MCF 10A (cell line): ENCODE data around the gene ZNF497. TPM values are rescaled to one million over a fixed set of nuclear protein-coding genes. Genes with fewer than 3 reads are reported as not detected.
"Not testable (repeated sequence)": the region's sequence is repeated elsewhere in the genome, so short reads cannot be mapped to it uniquely, and the experiment has no call there.

ENCODE experiments used
- BruUV-seq: library from RNA; stranded (reverse); fragments of 400-500 nt; replicated peaks from 2 replicates; lab custom pipeline; 2021; lab: Mats Ljungman, UMichigan
- CTCF ChIA-PET: fragments of 300-600 bp; sonication (Branson Sonifier 250); formaldehyde crosslinking; extraction: SDS; loops from one replicate; lab custom pipeline; 2021; ENCODE audit warnings: antibody characterized with exemption, inconsistent platforms; lab: Yijun Ruan, JAX
- POLR2A ChIA-PET: fragments of 300-600, 350-650 bp; sonication (Branson Sonifier 250); formaldehyde crosslinking; extraction: SDS; loops from one replicate; lab custom pipeline; 2020; ENCODE audit warnings: antibody characterized with exemption, inconsistent platforms; lab: Yijun Ruan, JAX
- DNase-seq: peaks from one replicate; pipeline ENCODE4 v3.0.0-alpha.2; 2018; ENCODE audit not compliant: unreplicated experiment
- H3K27ac Mint-ChIP-seq: one replicate; pipeline ENCODE4 v1.8.0; 2022; ENCODE audit warnings: mild to moderate bottlenecking, low read depth, mixed read lengths; ENCODE audit not compliant: unreplicated experiment
- H3K27me3 Mint-ChIP-seq: one replicate; pipeline ENCODE4 v1.8.0; 2022; ENCODE audit warnings: mixed read lengths; ENCODE audit not compliant: insufficient read depth, unreplicated experiment
- H3K36me3 Mint-ChIP-seq: one replicate; pipeline ENCODE4 v1.8.0; 2022; ENCODE audit warnings: mild to moderate bottlenecking, moderate library complexity, mixed read lengths; ENCODE audit not compliant: insufficient read depth, unreplicated experiment
- H3K4me1 Mint-ChIP-seq: one replicate; pipeline ENCODE4 v1.8.0; 2022; ENCODE audit warnings: mixed read lengths; ENCODE audit not compliant: insufficient read depth, unreplicated experiment
- H3K4me3 Mint-ChIP-seq: one replicate; pipeline ENCODE4 v1.8.0; 2022; ENCODE audit warnings: mild to moderate bottlenecking, moderate library complexity, mixed read lengths; ENCODE audit not compliant: unreplicated experiment
- H3K9me3 Mint-ChIP-seq: one replicate; pipeline ENCODE4 v1.8.0; 2022; ENCODE audit warnings: mixed read lengths; ENCODE audit not compliant: unreplicated experiment
- CTCF ChIP-seq: fragments of 200-600 bp; IDR thresholded peaks from one replicate; pipeline ENCODE4 v1.8.0; 2022; ENCODE audit warnings: antibody characterized with exemption, mild to moderate bottlenecking; ENCODE audit not compliant: unreplicated experiment
- intact Hi-C: fragments of 100-400 bp; cut with micrococcal nuclease; formaldehyde crosslinking; loops from 2 replicates; pipeline ENCODE4 v1.14.1; 2022
- total RNA-seq: library from RNA; stranded (reverse); gene quantifications from 2 replicates; pipeline ENCODE4 v1.2.3, GENCODE V29; 2022

Gene ZNF497
- total RNA-seq, 1 experiment from 2014 or later, result 3.2 TPM

GRCh38 chr19:58311345-58311865 is 51.1 kb downstream of the ZNF497 start:
- Mint-ChIP-seq H3K4me3 (no peak overlapping the region), H3K27me3 (no peaks in the 10 kb centered on the region), H3K36me3 (peaks cover 76% of the 10 kb centered on the region), H3K9me3 (no peaks in the 10 kb centered on the region), H3K27ac (no peak overlapping the region), H3K4me1 (no peaks in the 10 kb centered on the region)
- POLR2A ChIA-PET, result interaction anchor here (1.1 kb wide), 1 partner anchor 15 kb away, joined by 4 read pairs; the partner anchor contains the start of gene ZSCAN22
- CTCF ChIA-PET, result no interaction called here
- BruUV-seq, result no TSS peak
- no peak for TF ChIP-seq CTCF
- intact Hi-C loops, result no loop called here
- DNase-seq, result no peak

- intact Hi-C loops, BruUV-seq, DNase-seq, H3K4me3 Mint-ChIP-seq, H3K9me3 Mint-ChIP-seq, H3K27me3 Mint-ChIP-seq, H3K4me1 Mint-ChIP-seq, H3K27ac Mint-ChIP-seq: not testable (repeated sequence)
- peaks cover 74% of the 10 kb centered on the region for H3K36me3 Mint-ChIP-seq
- peak; percentile 14 for TF ChIP-seq CTCF
- ChIA-PET POLR2A (interaction anchor here (1.0 to 1.1 kb wide), 2 partner anchors 16 to 32 kb away, joined by 3 to 4 read pairs; partner anchors contain the start of genes ZNF8 and ZSCAN22), CTCF (interaction anchor here (1.0 to 1.6 kb wide), 2 partner anchors 25 to 55 kb away, joined by 4 to 6 read pairs; no protein-coding TSS in a partner anchor)
These were observed 51.9 kb downstream of the ZNF497 start for GRCh38 chr19:58310685-58311084.

- H3K27ac Mint-ChIP-seq, result no peak overlapping the region
- CTCF ChIA-PET, result interaction anchor here (1.5 kb wide), 1 partner anchor 842 kb away, joined by 3 read pairs; no protein-coding TSS in a partner anchor
- peaks cover 10% of the 10 kb centered on the region for H3K4me1 Mint-ChIP-seq
- H3K4me3 Mint-ChIP-seq, result no peak overlapping the region
- intact Hi-C loops, result no loop called here
- DNase-seq, result no peak
- BruUV-seq, result no TSS peak
- H3K27me3 Mint-ChIP-seq, result no peaks in the 10 kb centered on the region
- POLR2A ChIA-PET, result interaction anchor here (1.1 to 3.8 kb wide), 2 partner anchors 18 to 30 kb away, joined by 3 to 34 read pairs; partner anchors contain the start of gene ZSCAN22
- TF ChIP-seq CTCF, result no peak
- H3K36me3 Mint-ChIP-seq, result peaks cover 58% of the 10 kb centered on the region
- H3K9me3 Mint-ChIP-seq, result no peaks in the 10 kb centered on the region
These were observed 54.8 kb downstream of the ZNF497 start for GRCh38 chr19:58307736-58308135.

GRCh38 chr19:58305932-58306323 is 56.6 kb downstream of the ZNF497 start:
- Mint-ChIP-seq H3K36me3 (peaks cover 48% of the 10 kb centered on the region), H3K9me3 (no peaks in the 10 kb centered on the region), H3K27ac (peak overlapping the region; percentile 98), H3K27me3 (no peaks in the 10 kb centered on the region), H3K4me3 (peak overlapping the region; percentile 96), H3K4me1 (peaks cover 10% of the 10 kb centered on the region)
- no TSS peak for BruUV-seq
- no peak for TF ChIP-seq CTCF
- intact Hi-C loops, result loop anchor here (2.0 kb wide), 1 partner anchor 77 kb away; the partner anchor contains the start of gene ZNF544
- DNase-seq, result no peak
- POLR2A ChIA-PET, result interaction anchor here (0.7 to 3.8 kb wide), 12 partner anchors 8 to 818 kb away, joined by 3 to 34 read pairs (median 6); partner anchors contain the start of genes ZNF419, ZNF497, ZNF544 and ZNF8
- CTCF ChIA-PET, result interaction anchor here (0.6 to 1.6 kb wide), 4 partner anchors 9 to 77 kb away, joined by 3 to 5 read pairs (median 4); partner anchors contain the start of gene ZNF544
